ENCODE results near the gene F12. TPM values are rescaled to one million over a fixed set of nuclear protein-coding genes. Genes with fewer than 3 reads are reported as not detected.

The F12 gene
- total and polyA plus RNA-seq, 2 donors (not counting 1 experiment from before 2014, with no cell fraction given): 0.10 to 0.50 TPM

- no peak overlapping the region for H3K4me2 ChIP-seq (ENCODE audit: extremely low read depth, insufficient read depth, low read length)
- no peak overlapping the region for H2AFZ ChIP-seq (ENCODE audit: low read length)
- no peak overlapping the region for H3K4me3 ChIP-seq (replicated peaks in 1 of 4; ENCODE audit: control extremely low read depth in 1 of 4, insufficient read depth in 1 of 4, low read depth in 3 of 4, low read length in 4 of 4)
- H3K4me1 ChIP-seq (ENCODE audit: control insufficient read depth, extremely low read depth, insufficient read depth, low read length): no peaks in the 10 kb centered on the region
- no peaks in the 10 kb centered on the region for H3K9me3 ChIP-seq (ENCODE audit: control insufficient read depth, insufficient read depth, low read depth, low read length)
- H3K27me3 ChIP-seq (ENCODE audit: control insufficient read depth, insufficient read depth, low read length): no peaks in the 10 kb centered on the region
- TF ChIP-seq CTCF (conservative IDR thresholded peaks at IDR 0.05 in 1 of 2, IDR thresholded peaks at IDR 0.05 in 1 of 2; ENCODE audit: low read depth in 1 of 2, low read length in 2 of 2) (no peak), EZH2 (IDR thresholded peaks at IDR 0.05; ENCODE audit: low read length, missing control alignments) (no peak)
- no peak overlapping the region for H3K9ac ChIP-seq (ENCODE audit: insufficient read depth, low read length)
- no peaks in the 10 kb centered on the region for H4K20me1 ChIP-seq (ENCODE audit: control insufficient read depth, extremely low read depth, insufficient read depth, low read length)
- H3K79me2 ChIP-seq (ENCODE audit: control insufficient read depth, insufficient read depth, low read length): no peaks in the 10 kb centered on the region
- no peaks in the 10 kb centered on the region for H3K36me3 ChIP-seq (ENCODE audit: control insufficient read depth, insufficient read depth, low read length)
- H3K27ac ChIP-seq (ENCODE audit: insufficient read depth, low read length): no peak overlapping the region
- no peak for DNase-seq (ENCODE audit: low read depth in 2 of 2)
Observed at GRCh38 chr5:177374211-177374610, 35.2 kb downstream of the F12 start.

GRCh38 chr5:177373806-177374205 lies 35.6 kb downstream of the F12 start:
- H3K4me1 ChIP-seq (ENCODE audit: control insufficient read depth, extremely low read depth, insufficient read depth, low read length): no peaks in the 10 kb centered on the region
- no peaks in the 10 kb centered on the region for H3K27me3 ChIP-seq (ENCODE audit: control insufficient read depth, insufficient read depth, low read length)
- DNase-seq (ENCODE audit: low read depth in 2 of 2): no peak
- H2AFZ ChIP-seq (ENCODE audit: low read length): no peak overlapping the region
- H3K9ac ChIP-seq (ENCODE audit: insufficient read depth, low read length): no peak overlapping the region
- no peaks in the 10 kb centered on the region for H3K36me3 ChIP-seq (ENCODE audit: control insufficient read depth, insufficient read depth, low read length)
- TF ChIP-seq CTCF (conservative IDR thresholded peaks at IDR 0.05 in 1 of 2, IDR thresholded peaks at IDR 0.05 in 1 of 2; ENCODE audit: low read depth in 1 of 2, low read length in 2 of 2): no peak
- no peak for TF ChIP-seq EZH2 (IDR thresholded peaks at IDR 0.05; ENCODE audit: low read length, missing control alignments)
- H3K9me3 ChIP-seq (ENCODE audit: control insufficient read depth, insufficient read depth, low read depth, low read length): no peaks in the 10 kb centered on the region
- no peaks in the 10 kb centered on the region for H3K79me2 ChIP-seq (ENCODE audit: control insufficient read depth, insufficient read depth, low read length)
- H3K4me3 ChIP-seq (replicated peaks in 1 of 4; ENCODE audit: control extremely low read depth in 1 of 4, insufficient read depth in 1 of 4, low read depth in 3 of 4, low read length in 4 of 4): no peak overlapping the region
- no peaks in the 10 kb centered on the region for H4K20me1 ChIP-seq (ENCODE audit: control insufficient read depth, extremely low read depth, insufficient read depth, low read length)
- H3K4me2 ChIP-seq (ENCODE audit: extremely low read depth, insufficient read depth, low read length): no peak overlapping the region
- no peak overlapping the region for H3K27ac ChIP-seq (ENCODE audit: insufficient read depth, low read length)

- Histone ChIP-seq H4K20me1 (ENCODE audit: control insufficient read depth, extremely low read depth, insufficient read depth, low read length) (no peaks in the 10 kb centered on the region), H3K4me3 (replicated peaks in 1 of 4; ENCODE audit: control extremely low read depth in 1 of 4, insufficient read depth in 1 of 4, low read depth in 3 of 4, low read length in 4 of 4) (no peak overlapping the region), H3K36me3 (ENCODE audit: control insufficient read depth, insufficient read depth, low read length) (no peaks in the 10 kb centered on the region), H3K27ac (ENCODE audit: insufficient read depth, low read length) (no peak overlapping the region), H3K27me3 (ENCODE audit: control insufficient read depth, insufficient read depth, low read length) (no peaks in the 10 kb centered on the region), H3K9ac (ENCODE audit: insufficient read depth, low read length) (no peak overlapping the region), H3K4me2 (ENCODE audit: extremely low read depth, insufficient read depth, low read length) (no peak overlapping the region), H3K9me3 (ENCODE audit: control insufficient read depth, insufficient read depth, low read depth, low read length) (no peaks in the 10 kb centered on the region), H3K79me2 (ENCODE audit: control insufficient read depth, insufficient read depth, low read length) (no peaks in the 10 kb centered on the region), H2AFZ (ENCODE audit: low read length) (no peak overlapping the region), H3K4me1 (ENCODE audit: control insufficient read depth, extremely low read depth, insufficient read depth, low read length) (no peaks in the 10 kb centered on the region)
- TF ChIP-seq CTCF (conservative IDR thresholded peaks at IDR 0.05 in 1 of 2, IDR thresholded peaks at IDR 0.05 in 1 of 2; ENCODE audit: low read depth in 1 of 2, low read length in 2 of 2): no peak
- no peak for DNase-seq (ENCODE audit: low read depth in 2 of 2)
Observed at GRCh38 chr5:177372910-177373309, 36.5 kb downstream of the F12 start.

Measured in fibroblast of lung (primary cell).